Panc1 (cell line): ENCODE results near the gene RASGRF2. TPM values are rescaled to one million over a fixed set of nuclear protein-coding genes. Genes with fewer than 3 reads are reported as not detected.

ENCODE experiments used
- ATAC-seq: fragments of 200-7000 bp; cut with Tn5 transposase; 2 replicates; pipeline ENCODE4 v1.9.1; 2020; ENCODE audit warnings: mild to moderate bottlenecking, moderate library complexity
- BruUV-seq: library from RNA; stranded (reverse); fragments of 400-500 nt; replicated peaks from 2 replicates; lab custom pipeline; 2021; lab: Mats Ljungman, UMichigan
- CTCF ChIA-PET: fragments of 300-600 bp; sonication (Branson Sonifier 250); formaldehyde crosslinking; loops from one replicate; lab custom pipeline; 2022; ENCODE audit warnings: antibody characterized with exemption; lab: Charles Lee
- POLR2A ChIA-PET: fragments of 300-600 bp; sonication (Branson Sonifier 250); formaldehyde crosslinking; loops from one replicate; lab custom pipeline; 2022; ENCODE audit warnings: antibody characterized with exemption; lab: Charles Lee
- DNase-seq: peaks from one replicate; pipeline ENCODE4 v3.0.0-alpha.2; 2010; ENCODE audit warnings: low read depth, low spot score
- H3K27ac ChIP-seq: 2 replicates; pipeline ENCODE4 v1.5.1; 2011; ENCODE audit warnings: mild to moderate bottlenecking, low read length, inconsistent platforms
- H3K27me3 ChIP-seq: fragments of 200-500 bp; sonication (Bioruptor generic); 2 replicates; pipeline ENCODE4 v1.6.0; 2014; ENCODE audit warnings: low read length, inconsistent platforms; ENCODE audit not compliant: control insufficient read depth, insufficient read depth
- H3K36me3 ChIP-seq: fragments of 200-500 bp; sonication (Bioruptor generic); 2 replicates; pipeline ENCODE4 v1.5.1; 2014; ENCODE audit warnings: inconsistent platforms, mild to moderate bottlenecking, low read length, moderate library complexity; ENCODE audit not compliant: control insufficient read depth, insufficient read depth
- H3K4me1 ChIP-seq: 2 replicates; pipeline ENCODE4 v1.5.1; 2011; ENCODE audit warnings: inconsistent platforms, mild to moderate bottlenecking, low read length, moderate library complexity; ENCODE audit not compliant: control insufficient read depth, insufficient read depth
- H3K4me3 ChIP-seq, 2 experiments: 2 replicates each; pipeline ENCODE4 v1.5.1; 2011 to 2012; ENCODE audit warnings: low read depth in 2 of 2, low read length in 2 of 2, mild to moderate bottlenecking in 2 of 2, inconsistent platforms in 1 of 2, moderate library complexity in 1 of 2
- H3K9me3 ChIP-seq: fragments of 200-500 bp; sonication (Bioruptor generic); 2 replicates; pipeline ENCODE4 v1.5.1; 2014; ENCODE audit warnings: low read depth, mild to moderate bottlenecking, inconsistent platforms, low read length, moderate library complexity; ENCODE audit not compliant: control insufficient read depth, insufficient read depth
- CTCF ChIP-seq: fragments of 450-650 bp; IDR thresholded peaks from 2 replicates; pipeline ENCODE4 v1.5.1; 2017; ENCODE audit warnings: mild to moderate bottlenecking
- POLR2AphosphoS5 ChIP-seq: IDR thresholded peaks from 2 replicates; pipeline ENCODE4 v1.6.1; 2012; ENCODE audit warnings: mild to moderate bottlenecking, low read depth, low read length, moderate library complexity
- REST ChIP-seq, 2 experiments: IDR thresholded peaks; 2 replicates each; pipeline ENCODE4 v1.6.1; 2011 to 2012; ENCODE audit warnings: low read depth in 2 of 2, control low read depth in 1 of 2, low read length in 1 of 2, mild to moderate bottlenecking in 1 of 2, moderate library complexity in 1 of 2; ENCODE audit not compliant: insufficient read depth in 1 of 2
- SIN3A ChIP-seq: IDR thresholded peaks from 2 replicates; pipeline ENCODE4 v1.6.1; 2012; ENCODE audit warnings: low read depth, mild to moderate bottlenecking, low read length, moderate library complexity, borderline replicate concordance; ENCODE audit not compliant: insufficient read depth
- TCF7L2 ChIP-seq: IDR thresholded peaks from 2 replicates; pipeline ENCODE4 v1.6.1; 2011; ENCODE audit warnings: mild to moderate bottlenecking, low read depth, low read length, inconsistent platforms
- in situ Hi-C: cut with HindIII; loops from 2 replicates; pipeline ENCODE4 v1.10.0; 2016; ENCODE audit warnings: low sequenced_read_pairs, low pct_unique_long_range_greater_than_20kb
- intact Hi-C: fragments of 100-400 bp; cut with micrococcal nuclease; formaldehyde crosslinking; loops from one replicate; pipeline ENCODE4 v1.10.0; 2022; ENCODE audit not compliant: unreplicated experiment
- total RNA-seq: library from RNA; stranded (reverse); gene quantifications from one replicate; pipeline ENCODE4 v1.2.1, GENCODE V29; 2021; ENCODE audit not compliant: unreplicated experiment

The RASGRF2 gene
- total RNA-seq, 1 experiment from 2014 or later, result 4.7 TPM

DNA sequence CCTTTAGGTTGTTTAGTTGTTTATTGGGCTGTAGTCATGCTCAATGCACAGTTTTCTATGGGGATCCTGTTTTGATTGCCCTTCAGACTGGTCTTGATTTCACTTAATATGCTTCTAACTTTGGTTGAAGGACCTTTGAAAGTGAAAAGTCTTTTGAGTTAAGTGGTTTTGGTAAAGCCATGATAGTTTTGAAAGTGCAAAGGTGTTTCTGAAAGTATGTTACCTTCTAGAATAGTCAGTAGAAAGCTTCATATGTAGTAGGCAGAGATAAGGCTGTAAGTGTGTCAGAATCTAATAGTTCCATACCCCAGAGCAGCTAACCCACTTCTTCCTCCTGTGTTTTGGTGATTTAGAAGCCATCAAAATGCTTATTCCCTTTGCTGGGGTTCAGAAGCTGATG is 46.1 kb downstream of the RASGRF2 start:
- in situ Hi-C loops, result no loop called here
- ATAC-seq (no peak), DNase-seq (no peak)
- Histone ChIP-seq H3K36me3 (no peaks in the 10 kb centered on the region), H3K4me3 (no peak overlapping the region), H3K27me3 (no peaks in the 10 kb centered on the region), H3K9me3 (no peaks in the 10 kb centered on the region), H3K27ac (no peak overlapping the region), H3K4me1 (no peaks in the 10 kb centered on the region)
- no TSS peak for BruUV-seq
- CTCF ChIA-PET, result no interaction called here
- intact Hi-C loops, result no loop called here
- POLR2A ChIA-PET, result no interaction called here
- no peak for TF ChIP-seq SIN3A
- TF ChIP-seq CTCF, result no peak
- no peak for TF ChIP-seq TCF7L2
- no peak for TF ChIP-seq POLR2AphosphoS5
- no peak for TF ChIP-seq REST (IDR thresholded peaks at IDR 0.05; ENCODE audit: insufficient read depth in 1 of 2, low read depth in 2 of 2, low read length in 1 of 2)

DNA sequence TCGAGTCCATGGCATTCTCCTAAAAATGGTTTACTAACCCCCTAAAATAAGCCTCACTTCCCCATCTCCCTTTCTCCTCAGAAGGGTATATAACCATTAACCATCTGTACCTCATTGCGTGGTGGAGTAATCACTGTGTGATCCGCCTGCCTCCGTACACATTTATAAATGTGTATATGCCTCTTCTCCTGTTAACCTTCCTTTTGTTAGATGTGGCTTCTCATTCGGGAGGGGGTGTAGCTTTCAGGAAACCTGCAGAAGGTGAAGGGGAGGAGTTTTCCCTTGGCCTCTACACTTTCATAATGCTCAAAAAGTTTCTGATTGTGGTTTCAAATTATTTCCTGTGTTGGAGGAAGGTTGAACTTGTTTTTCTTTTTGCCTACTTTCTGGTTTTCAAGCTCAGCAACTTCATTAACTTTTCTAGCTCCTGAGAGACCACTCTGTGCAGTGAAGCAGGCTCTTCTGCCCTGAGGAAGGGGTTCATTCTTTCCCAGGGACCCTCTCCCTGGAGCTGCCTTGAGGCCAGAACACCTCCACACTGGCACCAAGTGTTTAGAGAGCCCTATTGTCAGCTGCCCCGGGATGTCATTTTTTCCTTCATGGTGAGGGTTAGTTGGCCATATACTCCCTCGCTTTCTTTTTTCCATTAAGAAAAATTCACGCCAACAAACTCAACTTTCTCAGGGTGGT is 46.9 kb downstream of the RASGRF2 start:
- DNase-seq (no peak), ATAC-seq (no peak)
- H3K27me3 ChIP-seq, result no peaks in the 10 kb centered on the region
- no peak for TF ChIP-seq REST (IDR thresholded peaks at IDR 0.05; ENCODE audit: insufficient read depth in 1 of 2, low read depth in 2 of 2, low read length in 1 of 2)
- no peak for TF ChIP-seq POLR2AphosphoS5
- no peak for TF ChIP-seq SIN3A
- no peak for TF ChIP-seq TCF7L2
- no peak for TF ChIP-seq CTCF
- no peaks in the 10 kb centered on the region for H3K36me3 ChIP-seq
- no TSS peak for BruUV-seq
- no peak overlapping the region for H3K4me3 ChIP-seq
- intact Hi-C loops (no loop called here), in situ Hi-C loops (no loop called here)
- H3K4me1 ChIP-seq, result no peaks in the 10 kb centered on the region
- CTCF ChIA-PET, result no interaction called here
- no peaks in the 10 kb centered on the region for H3K9me3 ChIP-seq
- POLR2A ChIA-PET, result no interaction called here
- no peak overlapping the region for H3K27ac ChIP-seq
